HG02763 (cell line): ENCODE results near the gene TAX1BP3.

Experiments used
- ATAC-seq: cut with Tn5 transposase; IDR thresholded peaks from one replicate; pipeline ENCODE4 v1.9.1; 2021; ENCODE audit warnings: mild to moderate bottlenecking, moderate library complexity; ENCODE audit not compliant: unreplicated experiment

The TAX1BP3 gene

GRCh38 chr17:3659541-3660111 is 8.8 kb downstream of the TAX1BP3 start:
- no peak for ATAC-seq

GRCh38 chr17:3658784-3659449 is 9.5 kb downstream of the TAX1BP3 start:
- ATAC-seq, result no peak

GRCh38 chr17:3657874-3658783 is 10.2 kb downstream of the TAX1BP3 start:
- no peak for ATAC-seq

- ATAC-seq, result no peak
Observed at GRCh38 chr17:3657588-3657869, 10.8 kb downstream of the TAX1BP3 start.

GRCh38 chr17:3656755-3657587 is 11.4 kb downstream of the TAX1BP3 start:
- no peak for ATAC-seq

GRCh38 chr17:3656353-3656752 is 12.0 kb downstream of the TAX1BP3 start:
- no peak for ATAC-seq

- no peak for ATAC-seq
Observed at GRCh38 chr17:3655766-3656165, 12.6 kb downstream of the TAX1BP3 start.

GRCh38 chr17:3647769-3648555 is 20.4 kb downstream of the TAX1BP3 start:
- ATAC-seq, result no peak

- ATAC-seq, result no peak
Observed at GRCh38 chr17:3647251-3647650, 21.1 kb downstream of the TAX1BP3 start.

GRCh38 chr17:3645310-3645709 is 23.1 kb downstream of the TAX1BP3 start:
- no peak for ATAC-seq

GRCh38 chr17:3643889-3644349 is 24.5 kb downstream of the TAX1BP3 start:
- no peak for ATAC-seq

GRCh38 chr17:3641717-3642486 is 26.5 kb downstream of the TAX1BP3 start:
- no peak for ATAC-seq

- no peak for ATAC-seq
Observed at GRCh38 chr17:3641014-3641413, 27.4 kb downstream of the TAX1BP3 start.

GRCh38 chr17:3639981-3640596 is 28.3 kb downstream of the TAX1BP3 start:
- no peak for ATAC-seq

- peak; percentile 2 for ATAC-seq
Observed at GRCh38 chr17:3636908-3637373, 31.4 kb downstream of the TAX1BP3 start.

- ATAC-seq, result peak; percentile 93
Observed at GRCh38 chr17:3636154-3636907, 32.0 kb downstream of the TAX1BP3 start, which contains the start of the genes CTNS and SHPK. CTNS (plus strand) TSS chr17:3636760; CDS start chr17:3640207, 3,447 bp downstream. SHPK (minus strand) TSS chr17:3636250; CDS start chr17:3636219, 31 bp downstream.

GRCh38 chr17:3635474-3636153 is 32.8 kb downstream of the TAX1BP3 start:
- no peak for ATAC-seq
